GM12878 (cell line): ENCODE data around the gene ABR. TPM values are rescaled to one million over a fixed set of nuclear protein-coding genes. Genes with fewer than 3 reads are reported as not detected.
A peak's percentile ranks its signal among the peaks of the same experiment; 100 is the strongest.

Experiments
- ATAC-seq: fragments of 200-7000 bp; cut with Tn5 transposase; 3 replicates; pipeline ENCODE4 v1.9.1; 2020; ENCODE audit warnings: mild to moderate bottlenecking, moderate library complexity
- BruUV-seq: library from RNA; stranded (reverse); fragments of 400-500 nt; replicated peaks from 2 replicates; lab custom pipeline; 2021; lab: Mats Ljungman, UMichigan
- CTCF ChIA-PET: fragments of 300-600 bp; sonication (Branson Sonifier 250); formaldehyde crosslinking; extraction: SDS; loops from one replicate; lab custom pipeline; 2021; ENCODE audit warnings: inconsistent platforms; lab: Yijun Ruan, JAX
- POLR2A ChIA-PET: fragments of 350-600 bp; formaldehyde crosslinking; extraction: SDS; loops from one replicate; lab custom pipeline; 2021; ENCODE audit warnings: inconsistent platforms; lab: Charles Lee
- RAD21 ChIA-PET: fragments of 300-600 bp; sonication (Branson Sonifier 250); formaldehyde crosslinking; loops from one replicate; lab custom pipeline; 2023; ENCODE audit warnings: antibody characterized with exemption; ENCODE audit not compliant: unreplicated experiment; lab: Charles Lee
- SMC1A ChIA-PET: fragments of 300-600 bp; sonication (Branson Sonifier 250); formaldehyde crosslinking; loops from one replicate; lab custom pipeline; 2023; ENCODE audit not compliant: unreplicated experiment, uncharacterized antibody; lab: Charles Lee
- DNase-seq: peaks from one replicate; pipeline ENCODE4 v3.0.0-alpha.2; 2011; ENCODE audit warnings: low read depth, low spot score
- FAIRE-seq: peaks from 3 replicates; lab custom pipeline; 2011; peaks lifted over from hg19 to GRCh38; lab: Jason Lieb, UNC
- H2AFZ ChIP-seq: 2 replicates; pipeline ENCODE4 v1.6.0; 2011; ENCODE audit warnings: low read depth, low read length, control low read depth; ENCODE audit not compliant: control insufficient read depth
- H3K27ac ChIP-seq: 2 replicates; pipeline ENCODE4 v1.5.1; 2011; ENCODE audit warnings: control low read depth; ENCODE audit not compliant: control insufficient read depth, insufficient read depth
- H3K27me3 ChIP-seq, 2 experiments: replicated peaks in 1 of 2; 2 replicates each; pipeline versions ENCODE4 v1.6.0 to v1.6.1; 2011; ENCODE audit warnings: low read length in 1 of 2; ENCODE audit not compliant: control insufficient read depth in 2 of 2, insufficient read depth in 2 of 2
- H3K36me3 ChIP-seq, 2 experiments: 2 replicates each; pipeline ENCODE4 v1.5.1; 2011; ENCODE audit warnings: low read length in 1 of 2; ENCODE audit not compliant: control insufficient read depth in 2 of 2, insufficient read depth in 2 of 2
- H3K4me1 ChIP-seq: 2 replicates; pipeline ENCODE4 v1.6.1; 2011; ENCODE audit warnings: mild to moderate bottlenecking, low read length, moderate library complexity, mixed read lengths; ENCODE audit not compliant: control insufficient read depth, insufficient read depth
- H3K4me2 ChIP-seq: 2 replicates; pipeline ENCODE4 v1.6.0; 2011; ENCODE audit warnings: control low read depth; ENCODE audit not compliant: control insufficient read depth, insufficient read depth
- H3K4me3 ChIP-seq: fragments of 200-600 bp; sonication (generic); 2 replicates; pipeline ENCODE4 v1.5.1; 2016
- H3K79me2 ChIP-seq: 2 replicates; pipeline ENCODE4 v1.6.0; 2011; ENCODE audit warnings: low read length; ENCODE audit not compliant: control insufficient read depth, insufficient read depth
- H3K9ac ChIP-seq: 2 replicates; pipeline ENCODE4 v1.8.0; 2011; ENCODE audit warnings: low read length, control low read depth, mixed read lengths; ENCODE audit not compliant: control insufficient read depth, insufficient read depth
- H3K9me3 ChIP-seq: replicated peaks from 3 replicates; pipeline ENCODE4 v1.5.1; 2011; ENCODE audit warnings: mild to moderate bottlenecking, low read length; ENCODE audit not compliant: control insufficient read depth, insufficient read depth
- H4K20me1 ChIP-seq: 2 replicates; pipeline ENCODE4 v1.6.0; 2011; ENCODE audit not compliant: control insufficient read depth, insufficient read depth
- BCL11A ChIP-seq: IDR thresholded peaks from 2 replicates; pipeline ENCODE4 v1.6.1; 2011; ENCODE audit warnings: low read depth, low read length
- CBX5 ChIP-seq: sonication (generic); IDR thresholded peaks from 2 replicates; pipeline ENCODE4 v1.6.1; 2016; ENCODE audit warnings: low read depth, moderate library complexity, mild to moderate bottlenecking, inconsistent platforms
- CTCF ChIP-seq, 3 experiments: IDR thresholded peaks in 2 of 3; conservative IDR thresholded peaks in 1 of 3; 2 replicates each; pipeline ENCODE4 v1.5.1; 2011; ENCODE audit warnings: low read depth in 3 of 3, low read length in 3 of 3, mild to moderate bottlenecking in 3 of 3, control low read depth in 2 of 3, moderate library complexity in 2 of 3, inconsistent platforms in 1 of 3, mixed read lengths in 1 of 3; ENCODE audit not compliant: control insufficient read depth in 2 of 3, insufficient read depth in 1 of 3; ENCODE audit errors: extremely low read depth in 1 of 3
- HCFC1 ChIP-seq: fragments of 150-350 bp; IDR thresholded peaks from 2 replicates; pipeline ENCODE4 v1.6.1; 2014; ENCODE audit warnings: low read length
- IKZF1 ChIP-seq: fragments of 450-650 bp; conservative IDR thresholded peaks from 2 replicates; pipeline ENCODE4 v1.6.1; 2017; ENCODE audit warnings: antibody characterized with exemption, mild to moderate bottlenecking
- MEF2A ChIP-seq: IDR thresholded peaks from 2 replicates; pipeline ENCODE4 v1.6.1; 2011; ENCODE audit warnings: low read depth, mild to moderate bottlenecking, low read length, moderate library complexity; ENCODE audit not compliant: insufficient read depth
- MTA3 ChIP-seq: IDR thresholded peaks from 2 replicates; pipeline ENCODE4 v1.6.1; 2012; ENCODE audit warnings: low read length, inconsistent platforms, borderline replicate concordance
- NFIC ChIP-seq: IDR thresholded peaks from 2 replicates; pipeline ENCODE4 v1.6.1; 2012; ENCODE audit warnings: low read depth, mild to moderate bottlenecking, inconsistent platforms, low read length, moderate library complexity
- NR2C2 ChIP-seq: IDR thresholded peaks from 2 replicates; pipeline ENCODE4 v1.6.1; 2011; ENCODE audit warnings: borderline replicate concordance, low read depth; ENCODE audit not compliant: control insufficient read depth, insufficient read length
- NRF1 ChIP-seq: conservative IDR thresholded peaks from 2 replicates; pipeline ENCODE4 v1.6.1; 2011; ENCODE audit warnings: mild to moderate bottlenecking, low read depth, low read length, improper control_type of control experiment
- PKNOX1 ChIP-seq: fragments of 450-650 bp; IDR thresholded peaks from 2 replicates; pipeline ENCODE4 v1.6.1; 2016; ENCODE audit warnings: mild to moderate bottlenecking
- POU2F2 ChIP-seq: IDR thresholded peaks from 3 replicates; pipeline ENCODE4 v1.6.1; 2011; ENCODE audit warnings: low read depth, mild to moderate bottlenecking, low read length, borderline replicate concordance
- RAD21 ChIP-seq: IDR thresholded peaks from 2 replicates; pipeline ENCODE4 v1.6.1; 2011; ENCODE audit warnings: mild to moderate bottlenecking, low read depth, low read length, moderate library complexity; ENCODE audit not compliant: insufficient read depth
- SIN3A ChIP-seq: IDR thresholded peaks from 2 replicates; pipeline ENCODE4 v1.6.1; 2012; ENCODE audit warnings: low read depth, low read length, improper control_type of control experiment
- SREBF1 ChIP-seq: IDR thresholded peaks from 2 replicates; pipeline ENCODE4 v1.6.1; 2012; ENCODE audit warnings: mild to moderate bottlenecking, low read length
- SREBF2 ChIP-seq: IDR thresholded peaks from 2 replicates; pipeline ENCODE4 v1.6.1; 2012; ENCODE audit warnings: mild to moderate bottlenecking, low read length
- WGBS: methylation state at CpG from one replicate; pipeline ENCODE4 v1.1.6; 2016; ENCODE audit warnings: low lambda C conversion rate; ENCODE audit not compliant: insufficient replicate concordance, insufficient coverage; ENCODE audit errors: missing lambda C conversion rate; 5-methylcytosine and 5-hydroxymethylcytosine counted together
- in situ Hi-C: fragments of 300-500 bp; cut with MboI; formaldehyde crosslinking; loops from 9 replicates; pipeline ENCODE4 v1.14.3; 2018; ENCODE audit warnings: mixed read lengths
- intact Hi-C: fragments of 100-400 bp; cut with micrococcal nuclease; formaldehyde crosslinking; loops from one replicate; pipeline ENCODE4 v1.14.2; 2022; ENCODE audit not compliant: unreplicated experiment
- polyA plus RNA-seq, 11 experiments: library from polyadenylated mRNA; depleted of rRNA in 4 of 11; unstranded in 6 of 11; stranded (reverse) in 5 of 11; fragments of >200 nt; fragmentation: Nextera tagmentation in 4 of 11; fragmentation: Illumina TruSeq in 1 of 11; extraction: Ambion mirVana in 4 of 11; extraction: Trizol in 1 of 11; gene quantifications; 1 replicate in 1 of 11; 2 replicates in 10 of 11; pipeline versions ENCODE4 v1.2.1 to v1.2.3, GENCODE V29; 2011 to 2016; ENCODE audit warnings: inconsistent platforms in 2 of 11, missing spikeins in 2 of 11, low read depth in 1 of 11
- total RNA-seq, 4 experiments: library from RNA; depleted of rRNA in 3 of 4; stranded (reverse); fragments of >200 nt in 3 of 4; fragmentation: Illumina TruSeq in 1 of 4; extraction: Trizol in 1 of 4; gene quantifications; 2 replicates each; pipeline versions ENCODE4 v1.2.1 to v1.2.3, GENCODE V29; 2013 to 2021
- TF ChIP-seq, protein P1 (sequence below): fragments of 450-650 bp; IDR thresholded peaks from 2 replicates; pipeline ENCODE4 v1.6.1; 2017; ENCODE audit warnings: mild to moderate bottlenecking, moderate library complexity

The ABR gene
- total and polyA plus RNA-seq, 10 of the 15 experiments (the other 5 are each of a cell fraction or from before 2014, with no cell fraction given) = 1.4 to 112 (median 30.0) TPM

GRCh38 chr17:1170739-1171138 lies 9.0 kb downstream of the ABR start:
- POLR2A ChIA-PET = no interaction called here
- FAIRE-seq (no peak), DNase-seq (no peak), ATAC-seq (no peak)
- in situ Hi-C loops = no loop called here
- H3K4me1 ChIP-seq = no peaks in the 10 kb centered on the region; the same call in none of the 2 replicates
- H3K27ac ChIP-seq = no peak overlapping the region
- WGBS = 88% methylated on average over 11 of the region's 11 CpGs
- H3K9me3 ChIP-seq = no peaks in the 10 kb centered on the region
- intact Hi-C loops = no loop called here
- peaks cover 0 to 2% of the 10 kb centered on the region in 2 experiments; a peak in 2 of 4 replicates for H3K36me3 ChIP-seq
- H3K4me2 ChIP-seq = no peak overlapping the region
- TF ChIP-seq HCFC1 = no peak
- TF ChIP-seq SIN3A = no peak
- TF ChIP-seq MEF2A = no peak
- TF ChIP-seq POU2F2 = no peak
- TF ChIP-seq PKNOX1 = no peak
- TF ChIP-seq NRF1 = no peak
- TF ChIP-seq IKZF1 = no peak
- no peak for TF ChIP-seq SREBF2
- TF ChIP-seq, protein P1, sequence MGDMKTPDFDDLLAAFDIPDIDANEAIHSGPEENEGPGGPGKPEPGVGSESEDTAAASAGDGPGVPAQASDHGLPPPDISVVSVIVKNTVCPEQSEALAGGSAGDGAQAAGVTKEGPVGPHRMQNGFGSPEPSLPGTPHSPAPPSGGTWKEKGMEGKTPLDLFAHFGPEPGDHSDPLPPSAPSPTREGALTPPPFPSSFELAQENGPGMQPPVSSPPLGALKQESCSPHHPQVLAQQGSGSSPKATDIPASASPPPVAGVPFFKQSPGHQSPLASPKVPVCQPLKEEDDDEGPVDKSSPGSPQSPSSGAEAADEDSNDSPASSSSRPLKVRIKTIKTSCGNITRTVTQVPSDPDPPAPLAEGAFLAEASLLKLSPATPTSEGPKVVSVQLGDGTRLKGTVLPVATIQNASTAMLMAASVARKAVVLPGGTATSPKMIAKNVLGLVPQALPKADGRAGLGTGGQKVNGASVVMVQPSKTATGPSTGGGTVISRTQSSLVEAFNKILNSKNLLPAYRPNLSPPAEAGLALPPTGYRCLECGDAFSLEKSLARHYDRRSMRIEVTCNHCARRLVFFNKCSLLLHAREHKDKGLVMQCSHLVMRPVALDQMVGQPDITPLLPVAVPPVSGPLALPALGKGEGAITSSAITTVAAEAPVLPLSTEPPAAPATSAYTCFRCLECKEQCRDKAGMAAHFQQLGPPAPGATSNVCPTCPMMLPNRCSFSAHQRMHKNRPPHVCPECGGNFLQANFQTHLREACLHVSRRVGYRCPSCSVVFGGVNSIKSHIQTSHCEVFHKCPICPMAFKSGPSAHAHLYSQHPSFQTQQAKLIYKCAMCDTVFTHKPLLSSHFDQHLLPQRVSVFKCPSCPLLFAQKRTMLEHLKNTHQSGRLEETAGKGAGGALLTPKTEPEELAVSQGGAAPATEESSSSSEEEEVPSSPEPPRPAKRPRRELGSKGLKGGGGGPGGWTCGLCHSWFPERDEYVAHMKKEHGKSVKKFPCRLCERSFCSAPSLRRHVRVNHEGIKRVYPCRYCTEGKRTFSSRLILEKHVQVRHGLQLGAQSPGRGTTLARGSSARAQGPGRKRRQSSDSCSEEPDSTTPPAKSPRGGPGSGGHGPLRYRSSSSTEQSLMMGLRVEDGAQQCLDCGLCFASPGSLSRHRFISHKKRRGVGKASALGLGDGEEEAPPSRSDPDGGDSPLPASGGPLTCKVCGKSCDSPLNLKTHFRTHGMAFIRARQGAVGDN = no peak
- TF ChIP-seq NR2C2 = no peak
- peak; percentile 30; the same call in 1 of the 2 replicates for TF ChIP-seq RAD21
- TF ChIP-seq MTA3 = no peak
- peak; percentile 36 to 48 (median 38); a peak in 5 of 6 replicates for TF ChIP-seq CTCF (IDR thresholded peaks at IDR 0.05 in 2 of 3, conservative IDR thresholded peaks at IDR 0.05 in 1 of 3; ENCODE audit: control insufficient read depth in 2 of 3, extremely low read depth in 1 of 3, insufficient read depth in 1 of 3, low read depth in 3 of 3, low read length in 3 of 3)
- TF ChIP-seq BCL11A = no peak
- no peak for TF ChIP-seq CBX5
- TF ChIP-seq NFIC = no peak
- TF ChIP-seq SREBF1 = no peak
- CTCF ChIA-PET = no interaction called here
- H3K79me2 ChIP-seq = peaks cover 16% of the 10 kb centered on the region
- RAD21 ChIA-PET = no interaction called here
- BruUV-seq = no TSS peak
- SMC1A ChIA-PET = no interaction called here
- H2AFZ ChIP-seq = no peak overlapping the region
- H3K27me3 ChIP-seq = no peaks in the 10 kb centered on the region
- H4K20me1 ChIP-seq = 0 out of 2 replicates have a peak, but pooled peaks cover 4% of the 10 kb centered on the region
- H3K9ac ChIP-seq = no peak overlapping the region
- H3K4me3 ChIP-seq = no peak overlapping the region
